ENCODE results near the gene SCLY. TPM values are rescaled to one million over a fixed set of nuclear protein-coding genes. Genes with fewer than 3 reads are reported as not detected.

SCLY gene
- total and polyA plus RNA-seq, 2 of the 13 experiments (the other 11 are each of a cell fraction or from before 2014, with no cell fraction given), result 27.9 to 38.6 TPM

DNA sequence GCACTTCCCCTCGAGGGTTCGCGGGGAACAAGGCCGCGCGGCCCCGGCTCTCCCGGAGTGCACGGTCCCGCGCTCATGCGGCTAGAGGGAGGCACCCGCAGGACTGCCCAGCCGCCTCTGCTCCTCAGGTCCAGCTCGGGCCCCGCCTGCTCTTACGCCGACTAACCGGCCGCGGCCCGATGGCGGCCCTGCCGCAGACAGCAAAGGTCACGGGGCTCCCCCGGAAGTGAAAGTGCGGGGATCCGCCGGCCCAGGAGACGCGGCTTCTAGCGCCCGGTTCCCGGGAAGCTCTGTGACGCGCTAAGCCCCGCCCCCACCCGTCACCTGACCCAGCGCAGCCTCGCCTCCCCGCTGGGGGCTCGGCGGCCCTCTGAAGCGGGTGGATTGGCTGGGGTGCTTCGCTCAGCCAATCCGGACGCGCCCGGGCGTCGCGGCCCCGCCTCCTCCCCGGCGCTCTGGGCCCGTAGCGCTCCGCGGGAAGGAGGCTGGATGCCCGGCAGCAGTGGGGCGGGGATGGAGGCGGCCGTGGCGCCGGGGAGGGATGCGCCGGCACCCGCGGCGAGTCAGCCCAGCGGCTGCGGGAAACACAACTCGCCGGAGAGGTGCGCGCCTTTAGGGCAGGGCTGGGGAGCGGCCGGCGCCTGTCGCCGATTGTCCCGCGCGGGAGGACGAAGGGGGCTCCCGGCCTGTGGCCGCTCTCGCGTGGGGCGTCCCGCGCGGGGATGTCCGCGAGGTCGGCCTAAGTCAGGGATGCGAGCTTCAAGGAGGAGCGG is at the start of gene SCLY (continued):
- TF ChIP-seq, protein P1, sequence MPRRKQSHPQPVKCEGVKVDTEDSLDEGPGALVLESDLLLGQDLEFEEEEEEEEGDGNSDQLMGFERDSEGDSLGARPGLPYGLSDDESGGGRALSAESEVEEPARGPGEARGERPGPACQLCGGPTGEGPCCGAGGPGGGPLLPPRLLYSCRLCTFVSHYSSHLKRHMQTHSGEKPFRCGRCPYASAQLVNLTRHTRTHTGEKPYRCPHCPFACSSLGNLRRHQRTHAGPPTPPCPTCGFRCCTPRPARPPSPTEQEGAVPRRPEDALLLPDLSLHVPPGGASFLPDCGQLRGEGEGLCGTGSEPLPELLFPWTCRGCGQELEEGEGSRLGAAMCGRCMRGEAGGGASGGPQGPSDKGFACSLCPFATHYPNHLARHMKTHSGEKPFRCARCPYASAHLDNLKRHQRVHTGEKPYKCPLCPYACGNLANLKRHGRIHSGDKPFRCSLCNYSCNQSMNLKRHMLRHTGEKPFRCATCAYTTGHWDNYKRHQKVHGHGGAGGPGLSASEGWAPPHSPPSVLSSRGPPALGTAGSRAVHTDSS (CRISPR knock-in tag; conservative IDR thresholded peaks at IDR 0.05), result no peak
- TF ChIP-seq FOXA1 (IDR thresholded peaks at IDR 0.05) (no peak), FOXA1 (CRISPR knock-in tag; IDR thresholded peaks at IDR 0.05) (0 out of 2 replicates have a peak, but pooled peaks have one; percentile 12), SRSF9 (IDR thresholded peaks at IDR 0.05; ENCODE audit: borderline replicate concordance, insufficient read depth, low read depth, low read length, poor library complexity, severe bottlenecking) (no peak), KDM1A (CRISPR knock-in tag; IDR thresholded peaks at IDR 0.05) (peak; percentile 24; the same call in 1 of the 2 replicates), NR2C2 (CRISPR knock-in tag; IDR thresholded peaks at IDR 0.05; ENCODE audit: borderline replicate concordance) (peak; percentile 100), HNRNPLL (IDR thresholded peaks at IDR 0.05; ENCODE audit: low read depth, low read length, poor library complexity, severe bottlenecking) (peak; percentile 81), SRF (IDR thresholded peaks at IDR 0.05; ENCODE audit: low read depth, low read length) (no peak), MEIS1 (CRISPR knock-in tag; IDR thresholded peaks at IDR 0.05; ENCODE audit: borderline replicate concordance) (peak; percentile 43; the same call in 1 of the 2 replicates), TFDP2 (CRISPR knock-in tag; IDR thresholded peaks at IDR 0.05) (peak; percentile 85; the same call in 1 of the 2 replicates), ZBED4 (CRISPR knock-in tag; IDR thresholded peaks at IDR 0.05; ENCODE audit: borderline replicate concordance) (peak; percentile 91), ZNF230 (CRISPR knock-in tag; IDR thresholded peaks at IDR 0.05) (no peak; the same call in 1 of the 2 replicates), PHF20 (CRISPR knock-in tag; IDR thresholded peaks at IDR 0.05) (peak; percentile 97), AGO1 (IDR thresholded peaks at IDR 0.05; ENCODE audit: low read depth, low read length, poor library complexity, severe bottlenecking) (peak; percentile 61), ZNF781 (CRISPR knock-in tag; IDR thresholded peaks at IDR 0.05; ENCODE audit: borderline replicate concordance, not compliant biosample characterization) (no peak), MXI1 (IDR thresholded peaks at IDR 0.05; ENCODE audit: borderline replicate concordance, low read depth, low read length) (peak; percentile 68; the same call in 1 of the 3 replicates)
- TF ChIP-seq, protein P2, sequence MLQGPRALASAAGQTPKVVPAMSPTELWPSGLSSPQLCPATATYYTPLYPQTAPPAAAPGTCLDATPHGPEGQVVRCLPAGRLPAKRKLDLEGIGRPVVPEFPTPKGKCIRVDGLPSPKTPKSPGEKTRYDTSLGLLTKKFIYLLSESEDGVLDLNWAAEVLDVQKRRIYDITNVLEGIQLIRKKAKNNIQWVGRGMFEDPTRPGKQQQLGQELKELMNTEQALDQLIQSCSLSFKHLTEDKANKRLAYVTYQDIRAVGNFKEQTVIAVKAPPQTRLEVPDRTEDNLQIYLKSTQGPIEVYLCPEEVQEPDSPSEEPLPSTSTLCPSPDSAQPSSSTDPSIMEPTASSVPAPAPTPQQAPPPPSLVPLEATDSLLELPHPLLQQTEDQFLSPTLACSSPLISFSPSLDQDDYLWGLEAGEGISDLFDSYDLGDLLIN (CRISPR knock-in tag; IDR thresholded peaks at IDR 0.05; ENCODE audit: borderline replicate concordance), result no peak; the same call in 1 of the 2 replicates
- TF ChIP-seq, protein P3, sequence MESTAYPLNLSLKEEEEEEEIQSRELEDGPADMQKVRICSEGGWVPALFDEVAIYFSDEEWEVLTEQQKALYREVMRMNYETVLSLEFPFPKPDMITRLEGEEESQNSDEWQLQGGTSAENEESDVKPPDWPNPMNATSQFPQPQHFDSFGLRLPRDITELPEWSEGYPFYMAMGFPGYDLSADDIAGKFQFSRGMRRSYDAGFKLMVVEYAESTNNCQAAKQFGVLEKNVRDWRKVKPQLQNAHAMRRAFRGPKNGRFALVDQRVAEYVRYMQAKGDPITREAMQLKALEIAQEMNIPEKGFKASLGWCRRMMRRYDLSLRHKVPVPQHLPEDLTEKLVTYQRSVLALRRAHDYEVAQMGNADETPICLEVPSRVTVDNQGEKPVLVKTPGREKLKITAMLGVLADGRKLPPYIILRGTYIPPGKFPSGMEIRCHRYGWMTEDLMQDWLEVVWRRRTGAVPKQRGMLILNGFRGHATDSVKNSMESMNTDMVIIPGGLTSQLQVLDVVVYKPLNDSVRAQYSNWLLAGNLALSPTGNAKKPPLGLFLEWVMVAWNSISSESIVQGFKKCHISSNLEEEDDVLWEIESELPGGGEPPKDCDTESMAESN (CRISPR knock-in tag; conservative IDR thresholded peaks at IDR 0.05), result peak; percentile 86; the same call in 1 of the 2 replicates
